H1 (cell line): Measurements from ENCODE around the gene ELOVL5.

Source experiments
- CTCF ChIP-seq, 3 experiments: IDR thresholded peaks; 1 replicate in 2 of 3; 2 replicates in 1 of 3; pipeline versions ENCODE4 v1.5.1 to v1.6.1; 2011; ENCODE audit warnings: low read length in 3 of 3, mild to moderate bottlenecking in 3 of 3, inconsistent platforms in 2 of 3, low read depth in 1 of 3, moderate library complexity in 1 of 3; ENCODE audit not compliant: insufficient read depth in 1 of 3; ENCODE audit errors: control extremely low read depth in 1 of 3
- EP300 ChIP-seq, 2 experiments: IDR thresholded peaks; 1 replicate in 1 of 2; 2 replicates in 1 of 2; pipeline ENCODE4 v1.6.1; 2011 to 2012; ENCODE audit warnings: low read depth in 2 of 2, low read length in 2 of 2, mild to moderate bottlenecking in 2 of 2, borderline replicate concordance in 1 of 2, inconsistent platforms in 1 of 2, moderate library complexity in 1 of 2
- GTF2F1 ChIP-seq: IDR thresholded peaks from 2 replicates; pipeline ENCODE4 v1.6.1; 2012; ENCODE audit warnings: low read depth, low read length, improper control_type of control experiment, borderline replicate concordance
- POLR2A ChIP-seq, 2 experiments: IDR thresholded peaks; 1 replicate in 1 of 2; 2 replicates in 1 of 2; pipeline ENCODE4 v1.6.1; 2011; ENCODE audit warnings: low read depth in 2 of 2, low read length in 2 of 2, mild to moderate bottlenecking in 2 of 2; ENCODE audit errors: control extremely low read depth in 1 of 2

GRCh38 chr6:53317861-53318260 is 30.9 kb downstream of the ELOVL5 start:
- TF ChIP-seq CTCF (IDR thresholded peaks at IDR 0.05; ENCODE audit: control extremely low read depth in 1 of 3, insufficient read depth in 1 of 3, low read depth in 1 of 3, low read length in 3 of 3) = no peak
- TF ChIP-seq POLR2A (IDR thresholded peaks at IDR 0.05; ENCODE audit: control extremely low read depth in 1 of 2, low read depth in 2 of 2, low read length in 2 of 2) = no peak
- TF ChIP-seq EP300 (IDR thresholded peaks at IDR 0.05; ENCODE audit: borderline replicate concordance in 1 of 2, low read depth in 2 of 2, low read length in 2 of 2) = no peak
- no peak for TF ChIP-seq GTF2F1
